ENCODE results near the gene MSANTD1. TPM values are rescaled to one million over a fixed set of nuclear protein-coding genes. Genes with fewer than 3 reads are reported as not detected.

The MSANTD1 gene
- total RNA-seq, 1 experiment from 2014 or later, result 0.77 TPM

DNA sequence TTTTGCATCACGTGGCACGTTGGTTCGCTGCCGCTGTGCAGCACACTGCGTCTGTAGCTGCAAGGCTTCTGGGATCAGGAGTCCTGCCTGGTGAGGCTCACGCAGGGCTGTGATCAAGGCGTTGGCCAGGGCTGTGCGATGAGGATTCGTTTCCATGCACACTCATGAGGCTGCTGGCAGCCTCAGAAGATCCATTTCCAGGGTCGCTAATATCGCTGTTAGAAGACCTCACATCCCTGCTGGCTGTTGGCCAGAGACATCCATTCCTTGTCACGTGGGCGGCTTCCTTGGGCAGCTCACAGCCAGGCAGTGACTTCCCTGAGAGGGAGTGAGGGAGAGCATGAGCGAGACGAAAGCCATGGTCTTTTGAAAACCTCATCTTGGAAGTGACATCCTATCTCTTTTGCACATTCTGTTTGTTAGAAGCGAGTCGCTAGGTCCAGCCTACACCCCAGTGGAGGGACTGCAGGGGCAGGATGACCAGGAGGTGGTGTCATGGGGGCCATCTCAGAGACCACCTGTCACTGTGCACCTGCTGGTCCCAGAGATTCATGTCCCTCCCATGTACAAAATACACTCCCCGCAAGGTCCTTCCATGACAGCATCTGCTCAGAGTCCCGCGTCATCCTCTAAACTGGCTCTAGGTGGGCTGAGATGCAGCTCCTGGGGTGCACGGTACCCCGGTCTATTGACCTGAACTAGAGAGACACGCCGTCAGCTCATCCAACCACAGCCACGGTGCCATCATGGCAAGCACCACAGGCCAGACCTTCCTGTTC, 56.1 kb downstream of the MSANTD1 start:
- Histone ChIP-seq H3K27me3 (ENCODE audit: low read length) (no peaks in the 10 kb centered on the region), H2AFZ (ENCODE audit: low read length) (no peak overlapping the region), H4K20me1 (ENCODE audit: low read length) (no peaks in the 10 kb centered on the region), H3K4me2 (ENCODE audit: low read length) (no peak overlapping the region), H3K4me1 (ENCODE audit: insufficient read depth, low read length) (no peaks in the 10 kb centered on the region), H3K9me3 (ENCODE audit: low read length) (no peaks in the 10 kb centered on the region), H3F3A (ENCODE audit: low read length, unreplicated experiment) (no peaks in the 10 kb centered on the region), H3K9ac (ENCODE audit: low read length) (no peak overlapping the region), H3K27ac (ENCODE audit: low read length) (no peak overlapping the region), H3K36me3 (ENCODE audit: low read depth, low read length) (no peaks in the 10 kb centered on the region), H3K9me2 (replicated peaks; ENCODE audit: low read length) (no peaks in the 10 kb centered on the region), H3K79me2 (ENCODE audit: low read length) (no peaks in the 10 kb centered on the region), H3K4me3 (ENCODE audit: low read length) (no peak overlapping the region)
- TF ChIP-seq EZH2 (IDR thresholded peaks at IDR 0.05; ENCODE audit: low read length, unreplicated experiment) (no peak), CTCF (conservative IDR thresholded peaks at IDR 0.05; ENCODE audit: low read depth, low read length) (no peak), EZH2phosphoT487 (IDR thresholded peaks at IDR 0.05; ENCODE audit: borderline replicate concordance, low read length) (no peak)
- BruUV-seq (replicated peaks), result no TSS peak
- intact Hi-C loops (cut with micrococcal nuclease), result no loop called here
- POLR2A ChIA-PET (ENCODE audit: unreplicated experiment), result no interaction called here
- ATAC-seq (no peak), DNase-seq (no peak)
- CTCF ChIA-PET, result no interaction called here

DNA sequence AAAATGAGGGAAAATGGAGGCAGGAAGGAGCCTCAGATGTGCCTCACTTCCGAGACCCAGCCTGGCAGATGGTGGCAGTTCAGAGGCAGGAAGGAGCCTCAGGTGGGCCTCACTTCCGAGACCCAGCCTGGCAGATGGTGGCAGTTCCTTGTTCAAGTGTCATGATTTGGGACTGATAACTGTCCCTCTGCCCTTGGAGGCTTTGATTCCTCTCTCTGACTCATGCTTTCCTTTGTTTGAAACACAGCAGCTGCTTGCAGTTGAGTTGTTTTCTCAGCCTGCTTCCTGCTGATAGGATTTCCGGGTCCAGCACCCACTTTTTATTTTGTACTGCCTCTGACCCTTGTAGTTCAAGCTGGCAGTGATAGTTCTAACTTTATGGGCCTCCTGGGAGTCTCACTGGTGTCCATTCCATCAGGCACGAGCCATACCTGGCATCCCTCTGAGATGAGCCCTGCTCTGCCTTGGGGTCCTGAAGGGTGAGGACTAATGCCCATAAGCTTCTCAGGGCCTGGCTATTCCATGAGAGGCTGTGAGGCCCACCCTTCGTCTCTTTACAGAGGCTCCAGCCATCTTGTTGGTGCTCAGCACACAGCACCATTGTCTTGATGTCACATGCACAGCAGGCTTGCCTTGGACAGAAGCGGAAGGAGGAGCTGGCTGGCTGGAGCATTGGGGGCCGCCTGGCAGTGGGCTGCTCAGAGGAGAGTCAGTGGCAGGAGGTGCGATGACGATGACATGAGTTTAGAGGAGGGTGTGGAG, 56.8 kb downstream of the MSANTD1 start:
- no peaks in the 10 kb centered on the region for H3F3A ChIP-seq (ENCODE audit: low read length, unreplicated experiment)
- no peak overlapping the region for H3K9ac ChIP-seq (ENCODE audit: low read length)
- H4K20me1 ChIP-seq (ENCODE audit: low read length), result peaks cover 1% of the 10 kb centered on the region; the same call in 1 of the 2 replicates
- ChIA-PET CTCF (interaction anchor here (0.5 kb wide), 1 partner anchor 17 kb away, joined by 3 read pairs; no protein-coding TSS in a partner anchor), POLR2A (ENCODE audit: unreplicated experiment) (no interaction called here)
- H3K4me3 ChIP-seq (ENCODE audit: low read length), result no peak overlapping the region
- H3K9me2 ChIP-seq (replicated peaks; ENCODE audit: low read length), result no peaks in the 10 kb centered on the region
- H3K9me3 ChIP-seq (ENCODE audit: low read length), result no peaks in the 10 kb centered on the region
- no peak overlapping the region for H3K4me2 ChIP-seq (ENCODE audit: low read length)
- intact Hi-C loops (cut with micrococcal nuclease), result no loop called here
- BruUV-seq (replicated peaks), result no TSS peak
- no peaks in the 10 kb centered on the region for H3K27me3 ChIP-seq (ENCODE audit: low read length)
- no peak for ATAC-seq
- DNase-seq, result no peak
- no peak overlapping the region for H2AFZ ChIP-seq (ENCODE audit: low read length)
- no peak overlapping the region for H3K27ac ChIP-seq (ENCODE audit: low read length)
- H3K79me2 ChIP-seq (ENCODE audit: low read length), result no peaks in the 10 kb centered on the region
- no peaks in the 10 kb centered on the region for H3K36me3 ChIP-seq (ENCODE audit: low read depth, low read length)
- peaks cover 2% of the 10 kb centered on the region for H3K4me1 ChIP-seq (ENCODE audit: insufficient read depth, low read length)
- TF ChIP-seq EZH2 (IDR thresholded peaks at IDR 0.05; ENCODE audit: low read length, unreplicated experiment) (no peak), EZH2phosphoT487 (IDR thresholded peaks at IDR 0.05; ENCODE audit: borderline replicate concordance, low read length) (no peak), CTCF (conservative IDR thresholded peaks at IDR 0.05; ENCODE audit: low read depth, low read length) (no peak)

Other genes starting within 250 kb of the MSANTD1 start
- gene HTT-AS, start 174.6 kb upstream of the MSANTD1 start, total RNA-seq (2014; rRNA removed), result not detected in 2 replicates
- gene HTT, start 174.5 kb upstream of the MSANTD1 start, total RNA-seq (2014; rRNA removed), result 18.4 and 36.3 TPM in 2 replicates
- gene RGS12, start 43.9 kb downstream of the MSANTD1 start, total RNA-seq (2014; rRNA removed), result 10.3 and 13.8 TPM in 2 replicates
- 0.04 and 0.58 TPM in 2 replicates for gene HGFAC, start 192.8 kb downstream of the MSANTD1 start, total RNA-seq (2014; rRNA removed)
- 2.5 and 4.9 TPM in 2 replicates for gene DOK7, start 214.1 kb downstream of the MSANTD1 start, total RNA-seq (2014; rRNA removed)

Measured in PC-3 (cell line).